NCI-H526 treated with DMSO at 0.1 percent for 48 hours (cell line): Measurements from ENCODE around the gene GCAT.
A peak's percentile ranks its signal among the peaks of the same experiment; 100 is the strongest.

Experiments used
- DNase-seq: peaks from one replicate; lab custom pipeline; 2025; lab: John Stamatoyannopoulos, UW

Gene GCAT

GRCh38 chr22:37809672-37810333, 2.1 kb downstream of the GCAT start:
- no peak for DNase-seq

GRCh38 chr22:37811867-37812266, 4.1 kb downstream of the GCAT start:
- no peak for DNase-seq

- DNase-seq = no peak
Measured at GRCh38 chr22:37812869-37813678, 5.3 kb downstream of the GCAT start.

GRCh38 chr22:37815593-37815992, 7.9 kb downstream of the GCAT start:
- DNase-seq = no peak

GRCh38 chr22:37816543-37817180, 8.9 kb downstream of the GCAT start:
- no peak for DNase-seq

GRCh38 chr22:37817705-37818408, 10.1 kb downstream of the GCAT start:
- DNase-seq = peak; percentile 27

GRCh38 chr22:37818409-37819104, 10.8 kb downstream of the GCAT start:
- DNase-seq = peak; percentile 27

- no peak for DNase-seq
Measured at GRCh38 chr22:37819105-37819433, 11.3 kb downstream of the GCAT start.

GRCh38 chr22:37820350-37820749, 12.6 kb downstream of the GCAT start:
- no peak for DNase-seq

GRCh38 chr22:37822079-37822833, 14.5 kb downstream of the GCAT start:
- no peak for DNase-seq

- no peak for DNase-seq
Measured at GRCh38 chr22:37823134-37823985, 15.6 kb downstream of the GCAT start, which contains the start of gene GALR3. GALR3 (plus strand) TSS chr22:37823382; CDS start chr22:37823407, 25 bp downstream.

GRCh38 chr22:37824674-37825641, 17.2 kb downstream of the GCAT start:
- DNase-seq = no peak

- DNase-seq = no peak
Measured at GRCh38 chr22:37827056-37827455, 19.3 kb downstream of the GCAT start.

GRCh38 chr22:37830093-37830842, 22.5 kb downstream of the GCAT start:
- DNase-seq = no peak

- DNase-seq = no peak
Measured at GRCh38 chr22:37831472-37831871, 23.7 kb downstream of the GCAT start.

- no peak for DNase-seq
Measured at GRCh38 chr22:37832022-37832857, 24.5 kb downstream of the GCAT start.
